Measurements from ENCODE around the gene MGMT.

- TF ChIP-seq CTCF (IDR thresholded peaks at IDR 0.05), result no peak
- TF ChIP-seq POLR2A (IDR thresholded peaks at IDR 0.05), result no peak
Observed at GRCh38 chr10:129754211-129755050, 287.4 kb downstream of the MGMT start.
